Liver (tissue), 9 donors: ENCODE results near the gene ZNF709. TPM values are rescaled to one million over a fixed set of nuclear protein-coding genes. Genes with fewer than 3 reads are reported as not detected.

Source experiments
- DNase-seq: peaks from one replicate; pipeline ENCODE4 v3.0.0-alpha.2; 2017; ENCODE audit warnings: low spot score
- H3K27ac ChIP-seq, 2 donors: one replicate each; pipeline ENCODE4 v1.7.0; 2013; ENCODE audit warnings: inconsistent platforms in 2 of 2, low read length in 2 of 2, control low read depth in 1 of 2, low read depth in 1 of 2, mild to moderate bottlenecking in 1 of 2
- H3K27me3 ChIP-seq, 4 donors: one replicate each; pipeline versions ENCODE4 v1.6.1 to v1.7.0; 2013; ENCODE audit warnings: low read length in 3 of 4, inconsistent platforms in 1 of 4, mild to moderate bottlenecking in 1 of 4, moderate library complexity in 1 of 4; ENCODE audit not compliant: control insufficient read depth in 4 of 4, insufficient read depth in 4 of 4
- H3K36me3 ChIP-seq, 4 donors: one replicate each; pipeline versions ENCODE4 v1.6.1 to v1.7.0; 2013; ENCODE audit warnings: low read length in 3 of 4, mild to moderate bottlenecking in 3 of 4, low read depth in 1 of 4, moderate library complexity in 1 of 4; ENCODE audit not compliant: control insufficient read depth in 4 of 4, insufficient read depth in 3 of 4
- H3K4me1 ChIP-seq, 4 donors: one replicate each; pipeline versions ENCODE4 v1.6.1 to v1.7.0; 2013; ENCODE audit warnings: low read length in 3 of 4, mild to moderate bottlenecking in 3 of 4, moderate library complexity in 1 of 4; ENCODE audit not compliant: control insufficient read depth in 4 of 4, insufficient read depth in 4 of 4
- H3K4me3 ChIP-seq, 3 donors: one replicate each; pipeline versions ENCODE4 v1.6.1 to v1.7.0; 2013; ENCODE audit warnings: low read length in 3 of 3, control low read depth in 1 of 3, low read depth in 1 of 3, mild to moderate bottlenecking in 1 of 3
- H3K9ac ChIP-seq, 2 donors: one replicate each; pipeline ENCODE4 v1.7.0; 2013; ENCODE audit warnings: low read length in 2 of 2, mild to moderate bottlenecking in 2 of 2, moderate library complexity in 2 of 2, control low read depth in 1 of 2, low read depth in 1 of 2
- H3K9me3 ChIP-seq, 4 donors: one replicate each; pipeline versions ENCODE4 v1.6.1 to v1.7.0; 2013; ENCODE audit warnings: low read length in 3 of 4; ENCODE audit not compliant: control insufficient read depth in 4 of 4
- EGR1 ChIP-seq, 2 donors: IDR thresholded peaks; 2 replicates each; pipeline ENCODE4 v1.6.1; 2016 to 2018; ENCODE audit warnings: antibody characterized with exemption in 2 of 2, low read depth in 2 of 2
- FOXA1 ChIP-seq: IDR thresholded peaks from 2 replicates; pipeline ENCODE4 v1.6.1; 2016; ENCODE audit warnings: antibody characterized with exemption
- FOXA2 ChIP-seq: IDR thresholded peaks from 2 replicates; pipeline ENCODE4 v1.6.1; 2016; ENCODE audit warnings: antibody characterized with exemption
- GABPA ChIP-seq, 2 donors: IDR thresholded peaks in 1 of 2; conservative IDR thresholded peaks in 1 of 2; 2 replicates each; pipeline ENCODE4 v1.6.1; 2016; ENCODE audit warnings: antibody characterized with exemption in 2 of 2, mild to moderate bottlenecking in 1 of 2, moderate library complexity in 1 of 2
- HNF4A ChIP-seq, 2 donors: conservative IDR thresholded peaks; 2 replicates each; pipeline ENCODE4 v1.6.1; 2016; ENCODE audit warnings: antibody characterized with exemption in 2 of 2, mild to moderate bottlenecking in 2 of 2
- JUND ChIP-seq, 2 donors: IDR thresholded peaks; 2 replicates each; pipeline ENCODE4 v1.6.1; 2016; ENCODE audit warnings: antibody characterized with exemption in 2 of 2
- NR2F2 ChIP-seq: IDR thresholded peaks from 2 replicates; pipeline ENCODE4 v1.6.1; 2016; ENCODE audit warnings: antibody characterized with exemption
- RAD21 ChIP-seq, 2 donors: IDR thresholded peaks; 2 replicates each; pipeline ENCODE4 v1.6.1; 2016; ENCODE audit warnings: antibody characterized with exemption in 2 of 2, mild to moderate bottlenecking in 2 of 2
- RXRA ChIP-seq, 2 donors: IDR thresholded peaks; 2 replicates each; pipeline ENCODE4 v1.6.1; 2017 to 2018; ENCODE audit warnings: antibody characterized with exemption in 2 of 2, mild to moderate bottlenecking in 1 of 2
- SP1 ChIP-seq: IDR thresholded peaks from 2 replicates; pipeline ENCODE4 v1.6.1; 2018; ENCODE audit warnings: antibody characterized with exemption, mild to moderate bottlenecking
- TAF1 ChIP-seq: conservative IDR thresholded peaks from 2 replicates; pipeline ENCODE4 v1.6.1; 2016; ENCODE audit warnings: antibody characterized with exemption, mild to moderate bottlenecking
- YY1 ChIP-seq: IDR thresholded peaks from 2 replicates; pipeline ENCODE4 v1.6.1; 2016; ENCODE audit warnings: antibody characterized with exemption, mild to moderate bottlenecking
- WGBS: extraction: QIAGEN DNeasy Blood & Tissue Kit; methylation state at CpG from one replicate; pipeline ENCODE4 v1.1.7; 2013; 5-methylcytosine and 5-hydroxymethylcytosine counted together
- polyA plus RNA-seq, 2 donors: library from polyadenylated mRNA; stranded (reverse) in 1 of 2; unstranded in 1 of 2; fragments of 200-250 nt in 1 of 2; fragments of >200 nt in 1 of 2; fragmentation: Nextera tagmentation in 1 of 2; extraction: Ambion mirVana in 1 of 2; gene quantifications; one replicate each; pipeline versions ENCODE4 v1.2.1 to v1.2.3, GENCODE V29; 2013 to 2015
- total RNA-seq, 2 donors: library from RNA; depleted of rRNA; stranded (reverse); fragments of >200 nt; gene quantifications; one replicate each; pipeline ENCODE4 v1.2.3, GENCODE V29; 2014
- TF ChIP-seq, protein P1 (sequence below): IDR thresholded peaks from 2 replicates; pipeline ENCODE4 v1.6.1; 2016; ENCODE audit warnings: antibody characterized with exemption
- TF ChIP-seq, protein P2 (sequence below): IDR thresholded peaks from 2 replicates; pipeline ENCODE4 v1.6.1; 2016; ENCODE audit warnings: antibody characterized with exemption
- TF ChIP-seq, protein P3 (sequence below): IDR thresholded peaks from 2 replicates; pipeline ENCODE4 v1.6.1; 2016; ENCODE audit warnings: antibody characterized with exemption, mild to moderate bottlenecking
- TF ChIP-seq, protein P4 (sequence below): IDR thresholded peaks from 2 replicates; pipeline ENCODE4 v1.6.1; 2016; ENCODE audit warnings: antibody characterized with exemption
- donor health status: healthy.
- donor health status: healthy.
- donor health status: healthy.
- donor health status: healthy.
- donor health status: healthy.

Gene ZNF709
- total and polyA plus RNA-seq, 4 donors = 0.24 to 1.9 (median 0.79) TPM

DNA sequence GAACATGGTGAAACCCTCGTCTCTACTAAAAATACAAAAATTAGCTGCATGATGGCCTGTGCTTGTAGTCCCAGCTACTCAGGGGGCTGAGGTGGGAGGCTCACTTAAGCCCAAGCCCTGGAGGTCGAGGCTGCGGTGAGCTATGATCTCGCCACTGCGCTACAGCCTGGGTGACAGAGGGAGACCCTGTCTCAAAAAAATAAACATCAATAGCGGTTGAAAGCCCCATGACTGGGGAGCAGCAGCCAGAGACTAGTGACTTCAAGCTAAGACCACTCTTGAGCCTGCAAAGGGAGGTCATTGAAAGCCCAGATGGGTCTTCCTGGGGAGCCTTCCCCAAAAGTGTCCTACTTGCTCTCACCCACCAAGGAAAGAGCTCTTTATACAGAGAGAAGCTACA is 11.9 kb upstream of the ZNF709 start:
- 96% methylated on average over 6 of the region's 6 CpGs for WGBS
- Histone ChIP-seq H3K9ac (no peak overlapping the region), H3K27me3 (no peaks in the 10 kb centered on the region), H3K4me3 (no peak overlapping the region), H3K36me3 (no peaks in the 10 kb centered on the region), H3K4me1 (peaks cover 3 to 10% (median 5%) of the 10 kb centered on the region in 4 donors), H3K27ac (no peak overlapping the region), H3K9me3 (no peaks in the 10 kb centered on the region)
- DNase-seq = no peak
- TF ChIP-seq, protein P1, sequence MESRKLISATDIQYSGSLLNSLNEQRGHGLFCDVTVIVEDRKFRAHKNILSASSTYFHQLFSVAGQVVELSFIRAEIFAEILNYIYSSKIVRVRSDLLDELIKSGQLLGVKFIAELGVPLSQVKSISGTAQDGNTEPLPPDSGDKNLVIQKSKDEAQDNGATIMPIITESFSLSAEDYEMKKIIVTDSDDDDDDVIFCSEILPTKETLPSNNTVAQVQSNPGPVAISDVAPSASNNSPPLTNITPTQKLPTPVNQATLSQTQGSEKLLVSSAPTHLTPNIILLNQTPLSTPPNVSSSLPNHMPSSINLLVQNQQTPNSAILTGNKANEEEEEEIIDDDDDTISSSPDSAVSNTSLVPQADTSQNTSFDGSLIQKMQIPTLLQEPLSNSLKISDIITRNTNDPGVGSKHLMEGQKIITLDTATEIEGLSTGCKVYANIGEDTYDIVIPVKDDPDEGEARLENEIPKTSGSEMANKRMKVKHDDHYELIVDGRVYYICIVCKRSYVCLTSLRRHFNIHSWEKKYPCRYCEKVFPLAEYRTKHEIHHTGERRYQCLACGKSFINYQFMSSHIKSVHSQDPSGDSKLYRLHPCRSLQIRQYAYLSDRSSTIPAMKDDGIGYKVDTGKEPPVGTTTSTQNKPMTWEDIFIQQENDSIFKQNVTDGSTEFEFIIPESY = no peak
- no peak for TF ChIP-seq JUND (IDR thresholded peaks at IDR 0.05)
- no peak for TF ChIP-seq FOXA2
- TF ChIP-seq EGR1 (IDR thresholded peaks at IDR 0.05; ENCODE audit: low read depth in 2 of 2) = no peak
- TF ChIP-seq NR2F2 = no peak
- TF ChIP-seq, protein P2, sequence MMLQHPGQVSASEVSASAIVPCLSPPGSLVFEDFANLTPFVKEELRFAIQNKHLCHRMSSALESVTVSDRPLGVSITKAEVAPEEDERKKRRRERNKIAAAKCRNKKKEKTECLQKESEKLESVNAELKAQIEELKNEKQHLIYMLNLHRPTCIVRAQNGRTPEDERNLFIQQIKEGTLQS = no peak
- TF ChIP-seq RXRA (IDR thresholded peaks at IDR 0.05) = no peak
- TF ChIP-seq, protein P3, sequence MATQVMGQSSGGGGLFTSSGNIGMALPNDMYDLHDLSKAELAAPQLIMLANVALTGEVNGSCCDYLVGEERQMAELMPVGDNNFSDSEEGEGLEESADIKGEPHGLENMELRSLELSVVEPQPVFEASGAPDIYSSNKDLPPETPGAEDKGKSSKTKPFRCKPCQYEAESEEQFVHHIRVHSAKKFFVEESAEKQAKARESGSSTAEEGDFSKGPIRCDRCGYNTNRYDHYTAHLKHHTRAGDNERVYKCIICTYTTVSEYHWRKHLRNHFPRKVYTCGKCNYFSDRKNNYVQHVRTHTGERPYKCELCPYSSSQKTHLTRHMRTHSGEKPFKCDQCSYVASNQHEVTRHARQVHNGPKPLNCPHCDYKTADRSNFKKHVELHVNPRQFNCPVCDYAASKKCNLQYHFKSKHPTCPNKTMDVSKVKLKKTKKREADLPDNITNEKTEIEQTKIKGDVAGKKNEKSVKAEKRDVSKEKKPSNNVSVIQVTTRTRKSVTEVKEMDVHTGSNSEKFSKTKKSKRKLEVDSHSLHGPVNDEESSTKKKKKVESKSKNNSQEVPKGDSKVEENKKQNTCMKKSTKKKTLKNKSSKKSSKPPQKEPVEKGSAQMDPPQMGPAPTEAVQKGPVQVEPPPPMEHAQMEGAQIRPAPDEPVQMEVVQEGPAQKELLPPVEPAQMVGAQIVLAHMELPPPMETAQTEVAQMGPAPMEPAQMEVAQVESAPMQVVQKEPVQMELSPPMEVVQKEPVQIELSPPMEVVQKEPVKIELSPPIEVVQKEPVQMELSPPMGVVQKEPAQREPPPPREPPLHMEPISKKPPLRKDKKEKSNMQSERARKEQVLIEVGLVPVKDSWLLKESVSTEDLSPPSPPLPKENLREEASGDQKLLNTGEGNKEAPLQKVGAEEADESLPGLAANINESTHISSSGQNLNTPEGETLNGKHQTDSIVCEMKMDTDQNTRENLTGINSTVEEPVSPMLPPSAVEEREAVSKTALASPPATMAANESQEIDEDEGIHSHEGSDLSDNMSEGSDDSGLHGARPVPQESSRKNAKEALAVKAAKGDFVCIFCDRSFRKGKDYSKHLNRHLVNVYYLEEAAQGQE = no peak
- no peak for TF ChIP-seq TAF1
- TF ChIP-seq YY1 = no peak
- TF ChIP-seq RAD21 (IDR thresholded peaks at IDR 0.05) = no peak

DNA sequence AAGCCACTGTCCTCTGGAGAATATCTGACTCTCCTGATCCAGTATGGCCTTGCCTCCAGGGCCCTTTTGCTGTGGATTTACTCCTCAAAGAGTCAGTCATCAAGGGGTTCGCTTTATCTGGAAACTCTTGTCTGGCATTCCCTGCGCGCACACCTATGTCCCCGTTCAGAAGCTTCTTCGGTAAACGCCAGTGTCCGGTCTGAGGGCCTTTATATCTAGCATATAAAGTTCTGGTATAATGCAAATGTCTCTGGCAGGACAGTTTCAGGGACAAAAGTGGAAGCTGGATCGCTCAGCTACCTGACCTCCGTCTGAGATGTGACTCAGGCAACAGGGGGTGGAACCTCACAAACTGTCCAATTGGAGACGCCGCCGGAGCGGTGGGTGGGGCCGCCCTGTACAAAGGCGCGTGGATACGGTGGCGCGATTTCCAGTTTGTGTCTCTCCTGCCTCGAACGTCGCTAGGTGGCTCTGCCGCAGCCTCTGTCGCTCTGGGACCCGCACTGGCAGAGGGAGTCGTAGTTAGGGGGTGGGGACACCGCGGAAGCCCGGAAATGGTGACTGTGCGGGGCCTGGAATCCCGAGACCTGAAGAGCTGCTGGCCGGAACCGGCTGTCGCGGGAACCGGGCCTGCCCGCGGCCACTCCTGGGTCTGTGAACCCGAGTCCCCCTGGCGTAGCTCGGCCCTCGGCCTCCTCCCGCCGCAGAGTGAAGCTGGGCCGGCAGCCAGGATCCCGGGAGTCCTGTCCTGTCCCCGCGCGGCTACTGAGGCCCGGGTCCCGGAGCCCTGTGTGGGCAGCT is 10.6 kb upstream of the ZNF709 start:
- no peaks in the 10 kb centered on the region for H3K36me3 ChIP-seq
- H3K9ac ChIP-seq = peak overlapping the region; percentile 61 to 72
- H3K27me3 ChIP-seq = no peaks in the 10 kb centered on the region
- H3K4me1 ChIP-seq = peaks cover 3 to 10% (median 5%) of the 10 kb centered on the region in 4 donors
- H3K27ac ChIP-seq = peak overlapping the region; percentile 78 to 90
- 3% methylated on average over 51 of the region's 51 CpGs for WGBS
- H3K9me3 ChIP-seq = no peaks in the 10 kb centered on the region
- peak; percentile 96 for DNase-seq
- peak overlapping the region; percentile 37 to 67 (median 66) for H3K4me3 ChIP-seq
- TF ChIP-seq, protein P3 = peak; percentile 94
- peak; percentile 20 for TF ChIP-seq FOXA2
- TF ChIP-seq SP1 = peak; percentile 78
- TF ChIP-seq JUND (IDR thresholded peaks at IDR 0.05) = peak; percentile 59 to 65
- TF ChIP-seq RXRA (IDR thresholded peaks at IDR 0.05) = peak; percentile 51 to 56
- peak; percentile 90 for TF ChIP-seq TAF1
- peak; percentile 69 to 73 for TF ChIP-seq RAD21 (IDR thresholded peaks at IDR 0.05)
- TF ChIP-seq HNF4A (conservative IDR thresholded peaks at IDR 0.05) = peak in 1 of 2 donors; percentile 4
- peak; percentile 28 for TF ChIP-seq NR2F2
- TF ChIP-seq, protein P2 = no peak
- peak in 1 of 2 donors; percentile 72 for TF ChIP-seq GABPA (IDR thresholded peaks at IDR 0.05 in 1 of 2, conservative IDR thresholded peaks at IDR 0.05 in 1 of 2)
- no peak for TF ChIP-seq FOXA1
- TF ChIP-seq YY1 = peak; percentile 87
- TF ChIP-seq, protein P1 = peak; percentile 83
- TF ChIP-seq, protein P4, sequence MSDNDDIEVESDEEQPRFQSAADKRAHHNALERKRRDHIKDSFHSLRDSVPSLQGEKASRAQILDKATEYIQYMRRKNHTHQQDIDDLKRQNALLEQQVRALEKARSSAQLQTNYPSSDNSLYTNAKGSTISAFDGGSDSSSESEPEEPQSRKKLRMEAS = peak; percentile 81
- TF ChIP-seq EGR1 (IDR thresholded peaks at IDR 0.05; ENCODE audit: low read depth in 2 of 2) = no peak
